Measurements from ENCODE around the gene TEX19.

TEX19 gene

DNA sequence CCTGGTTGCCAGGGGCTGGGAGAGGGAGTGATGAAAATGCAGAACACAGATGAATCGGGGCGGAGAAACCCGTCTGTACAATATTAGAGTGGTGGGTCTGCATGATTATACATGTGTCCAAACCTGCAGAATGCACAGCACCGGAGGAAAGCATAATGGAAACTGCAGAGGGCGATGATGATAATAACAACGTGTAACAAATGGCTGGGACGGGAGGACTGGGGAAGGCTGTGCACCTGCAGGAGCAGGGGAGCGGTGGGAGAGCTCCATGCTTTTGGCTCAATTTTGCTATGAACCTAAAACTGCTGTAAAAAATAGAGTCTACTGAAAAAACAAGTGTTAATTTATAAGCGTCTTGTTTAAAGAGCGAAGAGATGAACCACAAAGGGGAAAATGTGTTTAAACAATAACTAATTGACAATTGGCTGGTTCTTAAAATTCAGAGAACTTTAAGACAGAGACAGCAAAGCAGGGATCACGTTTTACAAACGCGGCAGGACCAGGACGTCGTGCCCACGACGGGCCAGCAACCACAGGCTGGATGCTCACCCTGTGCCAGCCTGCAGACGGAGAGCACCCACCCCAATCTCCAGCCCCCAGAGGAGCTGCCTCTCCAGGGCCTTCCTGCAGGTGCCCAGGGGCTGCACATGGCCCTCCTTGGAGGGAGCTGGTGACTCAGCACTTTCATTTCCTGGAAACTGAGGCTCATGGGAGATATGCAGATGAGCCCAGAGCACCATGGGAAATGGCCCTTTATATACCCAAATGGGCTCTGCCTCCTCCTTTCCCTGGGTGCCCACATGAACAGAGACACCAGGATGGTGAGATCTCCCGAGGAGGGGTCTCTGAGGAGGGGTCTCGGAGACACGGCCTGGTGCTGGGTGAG is at the start of gene TEX19:
Gene TEX19 (plus strand): TSS at position 783 of the 886 bp plus-strand sequence. CDS start 2,904 bp downstream, outside the sequence.
- DNase-seq (ENCODE audit: low read depth) = no peak
- H3K4me3 ChIP-seq (ENCODE audit: low read depth, low read length) = no peak within 1 kb of the TSS
- TF ChIP-seq, protein P1, sequence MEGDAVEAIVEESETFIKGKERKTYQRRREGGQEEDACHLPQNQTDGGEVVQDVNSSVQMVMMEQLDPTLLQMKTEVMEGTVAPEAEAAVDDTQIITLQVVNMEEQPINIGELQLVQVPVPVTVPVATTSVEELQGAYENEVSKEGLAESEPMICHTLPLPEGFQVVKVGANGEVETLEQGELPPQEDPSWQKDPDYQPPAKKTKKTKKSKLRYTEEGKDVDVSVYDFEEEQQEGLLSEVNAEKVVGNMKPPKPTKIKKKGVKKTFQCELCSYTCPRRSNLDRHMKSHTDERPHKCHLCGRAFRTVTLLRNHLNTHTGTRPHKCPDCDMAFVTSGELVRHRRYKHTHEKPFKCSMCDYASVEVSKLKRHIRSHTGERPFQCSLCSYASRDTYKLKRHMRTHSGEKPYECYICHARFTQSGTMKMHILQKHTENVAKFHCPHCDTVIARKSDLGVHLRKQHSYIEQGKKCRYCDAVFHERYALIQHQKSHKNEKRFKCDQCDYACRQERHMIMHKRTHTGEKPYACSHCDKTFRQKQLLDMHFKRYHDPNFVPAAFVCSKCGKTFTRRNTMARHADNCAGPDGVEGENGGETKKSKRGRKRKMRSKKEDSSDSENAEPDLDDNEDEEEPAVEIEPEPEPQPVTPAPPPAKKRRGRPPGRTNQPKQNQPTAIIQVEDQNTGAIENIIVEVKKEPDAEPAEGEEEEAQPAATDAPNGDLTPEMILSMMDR (IDR thresholded peaks at IDR 0.05; ENCODE audit: low read depth, low read length, missing control alignments) = no peak

- no peak overlapping the region for H3K4me3 ChIP-seq (ENCODE audit: low read depth, low read length)
Measured at GRCh38 chr17:82309656-82310570, 49.1 kb upstream of the TEX19 start.

GRCh38 chr17:82310877-82311276 is 48.2 kb upstream of the TEX19 start:
- no peak for DNase-seq (ENCODE audit: low read depth)
- no peak overlapping the region for H3K4me3 ChIP-seq (ENCODE audit: low read depth, low read length)
- TF ChIP-seq, protein P1 (IDR thresholded peaks at IDR 0.05; ENCODE audit: low read depth, low read length, missing control alignments) = no peak

More at GRCh38 chr17:82309656-82310570, 49.1 kb upstream of the TEX19 start:
- TF ChIP-seq, protein P1 (IDR thresholded peaks at IDR 0.05; ENCODE audit: low read depth, low read length, missing control alignments) = no peak
- no peak for DNase-seq (ENCODE audit: low read depth)

DNA sequence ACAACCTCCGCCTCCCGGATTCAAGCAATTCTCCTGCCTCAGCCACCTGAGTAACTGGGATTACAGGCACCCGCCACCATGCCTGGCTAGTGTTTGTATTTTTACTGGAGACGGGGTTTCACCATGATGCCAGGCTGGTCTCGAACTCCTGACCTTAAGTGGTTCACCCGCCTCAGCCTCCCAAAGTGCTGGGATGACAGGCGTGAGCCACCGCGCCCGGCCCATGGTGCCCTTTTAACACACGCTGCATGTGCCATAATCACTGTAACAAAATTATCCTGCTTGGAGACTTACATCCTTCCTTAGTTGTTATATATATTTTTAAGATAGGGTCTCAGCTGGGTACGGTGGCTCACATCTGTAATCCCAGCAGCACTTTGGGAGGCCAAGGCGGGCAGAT is 47.1 kb upstream of the TEX19 start:
- H3K4me3 ChIP-seq (ENCODE audit: low read depth, low read length) = no peak overlapping the region
- TF ChIP-seq, protein P1 (IDR thresholded peaks at IDR 0.05; ENCODE audit: low read depth, low read length, missing control alignments) = no peak
- DNase-seq (ENCODE audit: low read depth) = no peak

- DNase-seq (ENCODE audit: low read depth) = no peak
- TF ChIP-seq, protein P1 (IDR thresholded peaks at IDR 0.05; ENCODE audit: low read depth, low read length, missing control alignments) = no peak
- no peak overlapping the region for H3K4me3 ChIP-seq (ENCODE audit: low read depth, low read length)
Measured at GRCh38 chr17:82313195-82314011, 45.6 kb upstream of the TEX19 start.

DNA sequence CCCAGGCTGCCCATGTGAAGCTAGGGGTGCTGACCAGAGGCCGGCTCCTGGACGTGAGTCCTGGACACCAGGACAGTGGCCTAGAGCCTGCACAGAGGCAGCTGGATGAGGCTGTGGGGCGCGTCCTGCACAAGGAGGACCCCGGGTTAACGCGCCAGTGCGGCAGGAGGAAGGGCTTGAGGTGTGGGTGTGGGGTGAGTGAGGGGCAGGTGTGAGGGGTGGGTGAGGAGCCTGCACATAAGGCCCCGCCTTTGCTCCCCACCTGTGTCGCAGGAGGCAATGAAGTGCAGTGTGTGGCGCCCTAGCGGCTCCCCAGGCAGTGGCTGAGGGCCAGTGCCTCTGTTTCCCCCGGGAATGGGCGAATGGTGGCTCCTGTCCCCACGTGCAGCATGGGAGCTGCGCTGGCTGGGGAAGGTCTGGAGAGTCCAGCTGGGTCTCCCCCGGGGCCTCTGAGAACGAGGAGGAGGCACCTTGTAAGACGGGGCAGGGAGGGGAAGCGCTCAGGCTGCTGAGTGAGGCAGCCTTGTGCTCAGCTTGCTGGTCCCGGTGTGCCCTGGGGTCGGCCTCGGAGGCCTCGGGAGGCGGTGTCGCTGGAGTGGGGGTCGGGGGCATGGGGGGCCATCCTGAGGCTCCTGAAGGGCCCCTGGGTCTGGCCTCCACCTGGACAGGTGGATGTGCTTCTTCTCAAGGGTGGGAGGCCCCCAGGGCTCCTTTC is 44.9 kb upstream of the TEX19 start:
- TF ChIP-seq, protein P1 (IDR thresholded peaks at IDR 0.05; ENCODE audit: low read depth, low read length, missing control alignments) = no peak
- no peak overlapping the region for H3K4me3 ChIP-seq (ENCODE audit: low read depth, low read length)
- no peak for DNase-seq (ENCODE audit: low read depth)

Measured in GM12864 (cell line).